ENCODE measurements around the gene CYB5R4. TPM values are rescaled to one million over a fixed set of nuclear protein-coding genes. Genes with fewer than 3 reads are reported as not detected.
"Not testable (repeated sequence)": the region's sequence is repeated elsewhere in the genome, so short reads cannot be mapped to it uniquely, and the experiment has no call there.

Gene CYB5R4
- polyA plus RNA-seq, 2 of the 4 experiments (the other 2 are of a cell fraction) = 21.3 to 25.5 TPM

- H3K4me3 ChIP-seq = no peak overlapping the region
- CTCF ChIA-PET = interaction anchor here (0.6 kb wide), 1 partner anchor 36 kb away, joined by 3 read pairs; no protein-coding TSS in a partner anchor
These were observed 46.2 kb downstream of the CYB5R4 start for GRCh38 chr6:83905648-83906047.

GRCh38 chr6:83907623-83908390 lies 48.3 kb downstream of the CYB5R4 start:
- DNase-seq (ENCODE audit: low read depth in 1 of 2, low spot score in 1 of 2); H3K4me1 ChIP-seq; H3K9me3 ChIP-seq; H3K27ac ChIP-seq; ATAC-seq; FAIRE-seq; POLR2A ChIA-PET; H3K4me3 ChIP-seq; CTCF ChIA-PET; H3K4me2 ChIP-seq: not testable (repeated sequence)
- 92% methylated on average over 5 of the region's 5 CpGs for WGBS (ENCODE audit: missing lambda C conversion rate)

More at GRCh38 chr6:83905648-83906047, 46.2 kb downstream of the CYB5R4 start:
- POLR2A ChIA-PET = no interaction called here
- ATAC-seq (no peak), FAIRE-seq (no peak), DNase-seq (ENCODE audit: low read depth in 1 of 2, low spot score in 1 of 2) (no peak)
- H3K4me1 ChIP-seq = no peaks in the 10 kb centered on the region
- H3K27ac ChIP-seq = no peak overlapping the region
- TF ChIP-seq NFE2L2 (conservative IDR thresholded peaks at IDR 0.05; ENCODE audit: low read length) (no peak), RAD21 (conservative IDR thresholded peaks at IDR 0.05 in 1 of 2, IDR thresholded peaks at IDR 0.05 in 1 of 2) (no peak), CHD2 (IDR thresholded peaks at IDR 0.05; ENCODE audit: low read length, partially characterized antibody) (no peak), HDAC2 (IDR thresholded peaks at IDR 0.05) (no peak), CBX2 (IDR thresholded peaks at IDR 0.05; ENCODE audit: borderline replicate concordance, low read depth) (no peak), HOXB13 (CRISPR knock-in tag; IDR thresholded peaks at IDR 0.05; ENCODE audit: low read depth) (no peak), RCOR1 (IDR thresholded peaks at IDR 0.05; ENCODE audit: low read depth, low read length) (no peak), FOSB (CRISPR knock-in tag; IDR thresholded peaks at IDR 0.05) (no peak), PBX3 (IDR thresholded peaks at IDR 0.05) (no peak), E2F6 (IDR thresholded peaks at IDR 0.05; ENCODE audit: borderline replicate concordance, low read depth) (no peak)
- TF ChIP-seq, protein P1, sequence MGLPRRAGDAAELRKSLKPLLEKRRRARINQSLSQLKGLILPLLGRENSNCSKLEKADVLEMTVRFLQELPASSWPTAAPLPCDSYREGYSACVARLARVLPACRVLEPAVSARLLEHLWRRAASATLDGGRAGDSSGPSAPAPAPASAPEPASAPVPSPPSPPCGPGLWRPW (IDR thresholded peaks at IDR 0.05) = no peak
- TF ChIP-seq, protein P2, sequence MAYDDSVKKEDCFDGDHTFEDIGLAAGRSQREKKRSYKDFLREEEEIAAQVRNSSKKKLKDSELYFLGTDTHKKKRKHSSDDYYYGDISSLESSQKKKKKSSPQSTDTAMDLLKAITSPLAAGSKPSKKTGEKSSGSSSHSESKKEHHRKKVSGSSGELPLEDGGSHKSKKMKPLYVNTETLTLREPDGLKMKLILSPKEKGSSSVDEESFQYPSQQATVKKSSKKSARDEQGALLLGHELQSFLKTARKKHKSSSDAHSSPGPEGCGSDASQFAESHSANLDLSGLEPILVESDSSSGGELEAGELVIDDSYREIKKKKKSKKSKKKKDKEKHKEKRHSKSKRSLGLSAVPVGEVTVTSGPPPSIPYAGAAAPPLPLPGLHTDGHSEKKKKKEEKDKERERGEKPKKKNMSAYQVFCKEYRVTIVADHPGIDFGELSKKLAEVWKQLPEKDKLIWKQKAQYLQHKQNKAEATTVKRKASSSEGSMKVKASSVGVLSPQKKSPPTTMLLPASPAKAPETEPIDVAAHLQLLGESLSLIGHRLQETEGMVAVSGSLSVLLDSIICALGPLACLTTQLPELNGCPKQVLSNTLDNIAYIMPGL (CRISPR knock-in tag; IDR thresholded peaks at IDR 0.05; ENCODE audit: borderline replicate concordance) = no peak
- no peak overlapping the region for H3K4me2 ChIP-seq
- no peaks in the 10 kb centered on the region for H3K9me3 ChIP-seq
- no CpG with 5 or more reads among the region's 4 CpGs for WGBS (ENCODE audit: missing lambda C conversion rate)

DNA sequence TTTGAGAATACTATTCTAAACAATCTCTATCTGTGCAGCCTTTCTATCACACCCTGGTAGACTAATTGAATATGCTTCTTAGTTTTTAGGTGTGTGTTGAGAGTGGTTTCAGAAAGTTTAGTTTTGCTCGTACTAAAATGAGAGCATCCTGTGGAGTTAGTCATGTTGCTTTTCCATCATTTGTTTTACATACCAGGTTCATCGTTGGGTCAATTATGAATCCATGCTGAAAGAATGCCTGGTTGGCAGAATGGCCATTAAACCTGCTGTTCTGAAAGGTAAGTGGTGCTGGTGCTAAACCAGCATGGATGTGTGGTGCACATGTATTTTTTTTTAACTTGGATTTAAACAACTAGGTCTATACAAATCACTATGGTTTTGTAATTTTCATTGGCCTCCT lies 49.3 kb downstream of the CYB5R4 start:
- DNase-seq (ENCODE audit: low read depth in 1 of 2, low spot score in 1 of 2) = no peak
- 75% methylated on average over 2 of the region's 2 CpGs for WGBS (ENCODE audit: missing lambda C conversion rate)
- POLR2A ChIA-PET = no interaction called here
- H3K9me3 ChIP-seq = no peaks in the 10 kb centered on the region
- no peak for ATAC-seq
- CTCF ChIA-PET = no interaction called here
- H3K27ac ChIP-seq = no peak overlapping the region
- FAIRE-seq = no peak
- no peak overlapping the region for H3K4me3 ChIP-seq
- no peaks in the 10 kb centered on the region for H3K4me1 ChIP-seq
- no peak overlapping the region for H3K4me2 ChIP-seq
- no peak for TF ChIP-seq EHF (CRISPR knock-in tag; IDR thresholded peaks at IDR 0.05)
- no peak for TF ChIP-seq RARB (CRISPR knock-in tag; IDR thresholded peaks at IDR 0.05)
- TF ChIP-seq TP53 (CRISPR knock-in tag; IDR thresholded peaks at IDR 0.05) = no peak
- no peak for TF ChIP-seq KDM5A (IDR thresholded peaks at IDR 0.05)
- TF ChIP-seq NFE2L2 (conservative IDR thresholded peaks at IDR 0.05; ENCODE audit: low read length) = no peak
- no peak for TF ChIP-seq CBX8 (IDR thresholded peaks at IDR 0.05)
- TF ChIP-seq, protein P3, sequence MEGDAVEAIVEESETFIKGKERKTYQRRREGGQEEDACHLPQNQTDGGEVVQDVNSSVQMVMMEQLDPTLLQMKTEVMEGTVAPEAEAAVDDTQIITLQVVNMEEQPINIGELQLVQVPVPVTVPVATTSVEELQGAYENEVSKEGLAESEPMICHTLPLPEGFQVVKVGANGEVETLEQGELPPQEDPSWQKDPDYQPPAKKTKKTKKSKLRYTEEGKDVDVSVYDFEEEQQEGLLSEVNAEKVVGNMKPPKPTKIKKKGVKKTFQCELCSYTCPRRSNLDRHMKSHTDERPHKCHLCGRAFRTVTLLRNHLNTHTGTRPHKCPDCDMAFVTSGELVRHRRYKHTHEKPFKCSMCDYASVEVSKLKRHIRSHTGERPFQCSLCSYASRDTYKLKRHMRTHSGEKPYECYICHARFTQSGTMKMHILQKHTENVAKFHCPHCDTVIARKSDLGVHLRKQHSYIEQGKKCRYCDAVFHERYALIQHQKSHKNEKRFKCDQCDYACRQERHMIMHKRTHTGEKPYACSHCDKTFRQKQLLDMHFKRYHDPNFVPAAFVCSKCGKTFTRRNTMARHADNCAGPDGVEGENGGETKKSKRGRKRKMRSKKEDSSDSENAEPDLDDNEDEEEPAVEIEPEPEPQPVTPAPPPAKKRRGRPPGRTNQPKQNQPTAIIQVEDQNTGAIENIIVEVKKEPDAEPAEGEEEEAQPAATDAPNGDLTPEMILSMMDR (IDR thresholded peaks at IDR 0.05) = no peak
- no peak for TF ChIP-seq HEYL (CRISPR knock-in tag; IDR thresholded peaks at IDR 0.05)
- no peak for TF ChIP-seq NPAS2 (CRISPR knock-in tag; IDR thresholded peaks at IDR 0.05; ENCODE audit: borderline replicate concordance)
- TF ChIP-seq ATOH8 (CRISPR knock-in tag; IDR thresholded peaks at IDR 0.05; ENCODE audit: low read depth) = no peak
- no peak for TF ChIP-seq MYC (IDR thresholded peaks at IDR 0.05; ENCODE audit: borderline replicate concordance, low read length)
